8988T (cell line): ENCODE data around the gene INSYN1.
A peak's percentile ranks its signal among the peaks of the same experiment; 100 is the strongest.

Source experiments
- DNase-seq: peaks from one replicate; pipeline ENCODE4 v3.0.0; 2011

INSYN1 gene

GRCh38 chr15:73773428-73773827, 20.3 kb upstream of the INSYN1 start:
- DNase-seq, result no peak

GRCh38 chr15:73771385-73772045, 18.4 kb upstream of the INSYN1 start:
- no peak for DNase-seq

GRCh38 chr15:73770050-73770449, 16.9 kb upstream of the INSYN1 start:
- no peak for DNase-seq

GRCh38 chr15:73767806-73768501, 14.8 kb upstream of the INSYN1 start:
- DNase-seq, result no peak

- no peak for DNase-seq
Measured at GRCh38 chr15:73766598-73766997, 13.4 kb upstream of the INSYN1 start.

GRCh38 chr15:73765778-73766177, 12.6 kb upstream of the INSYN1 start:
- no peak for DNase-seq

GRCh38 chr15:73763931-73764330, 10.8 kb upstream of the INSYN1 start:
- DNase-seq, result no peak

GRCh38 chr15:73760330-73761329, 7.5 kb upstream of the INSYN1 start:
- DNase-seq, result no peak

GRCh38 chr15:73758461-73758860, 5.3 kb upstream of the INSYN1 start:
- no peak for DNase-seq

- no peak for DNase-seq
Measured at GRCh38 chr15:73757571-73757970, 4.4 kb upstream of the INSYN1 start.

- DNase-seq, result no peak
Measured at GRCh38 chr15:73756947-73757513, 3.9 kb upstream of the INSYN1 start.

GRCh38 chr15:73756390-73756789, 3.2 kb upstream of the INSYN1 start:
- DNase-seq, result no peak

GRCh38 chr15:73755946-73756345, 2.8 kb upstream of the INSYN1 start:
- DNase-seq, result no peak

- DNase-seq, result no peak
Measured at GRCh38 chr15:73755481-73755880, 2.3 kb upstream of the INSYN1 start.

- no peak for DNase-seq
Measured at GRCh38 chr15:73754461-73754860, 1.3 kb upstream of the INSYN1 start.

- DNase-seq, result peak; percentile 69
Measured at GRCh38 chr15:73752806-73753193, 351 bp downstream of the INSYN1 start.

- DNase-seq, result peak; percentile 41
Measured at GRCh38 chr15:73751899-73752805, 999 bp downstream of the INSYN1 start.

- no peak for DNase-seq
Measured at GRCh38 chr15:73751511-73751898, 1.6 kb downstream of the INSYN1 start.

GRCh38 chr15:73750951-73751350, 2.2 kb downstream of the INSYN1 start:
- no peak for DNase-seq

GRCh38 chr15:73750438-73750837, 2.7 kb downstream of the INSYN1 start:
- no peak for DNase-seq

GRCh38 chr15:73749971-73750370, 3.2 kb downstream of the INSYN1 start:
- no peak for DNase-seq

- DNase-seq, result no peak
Measured at GRCh38 chr15:73749533-73749932, 3.6 kb downstream of the INSYN1 start.
